Measurements from ENCODE around the gene EIF2AK3. TPM values are rescaled to one million over a fixed set of nuclear protein-coding genes. Genes with fewer than 3 reads are reported as not detected.

Gene EIF2AK3
- total RNA-seq, 5 donors from 2014 or later (not counting 1 experiment from before 2014, with no cell fraction given): 20.3 to 33.8 (median 25.6) TPM

DNA sequence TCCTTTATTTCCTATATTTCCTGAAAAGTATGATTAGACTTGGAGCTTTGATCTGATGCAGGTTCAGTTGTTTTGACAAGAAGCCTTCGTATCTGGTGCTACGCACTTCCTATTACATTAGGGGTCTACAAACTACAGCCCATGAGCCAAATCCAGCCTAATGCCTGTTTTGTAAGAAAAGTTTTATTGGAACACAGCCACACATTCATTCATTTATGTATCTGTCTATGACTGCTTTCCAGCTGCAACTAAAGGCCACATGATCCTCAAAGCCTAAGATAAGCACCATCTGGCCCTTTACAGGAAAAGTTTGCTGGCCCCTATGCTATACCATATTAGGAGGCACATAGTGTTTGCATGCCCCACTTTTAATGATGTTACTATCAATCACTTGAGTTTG lies 26.0 kb downstream of the EIF2AK3 start:
- DNase-seq (no peak), ATAC-seq (replicated peaks in 1 of 4) (no peak)
- Histone ChIP-seq H3K4me1 (ENCODE audit: control insufficient read depth in 1 of 2, extremely low read depth in 1 of 2, insufficient read depth in 2 of 2, low read length in 2 of 2) (no peaks in the 10 kb centered on the region), H3K27ac (ENCODE audit: low read length) (no peak overlapping the region), H3K27me3 (replicated peaks in 1 of 2; ENCODE audit: control insufficient read depth in 2 of 2, extremely low read depth in 1 of 2, insufficient read depth in 2 of 2, low read length in 1 of 2) (no peaks in the 10 kb centered on the region), H3K4me3 (ENCODE audit: control insufficient read depth in 1 of 2, extremely low read depth in 1 of 2, low read length in 1 of 2) (no peak overlapping the region), H3K36me3 (ENCODE audit: control insufficient read depth in 2 of 2, extremely low read depth in 1 of 2, insufficient read depth in 1 of 2, low read length in 1 of 2) (no peaks in the 10 kb centered on the region), H3K9me3 (no peaks in the 10 kb centered on the region)
- no peaks in the 10 kb centered on the region for H3K9me3 Mint-ChIP-seq
- H3K4me1 Mint-ChIP-seq: peaks cover 49 to 61% (median 60%) of the 10 kb centered on the region in 3 donors
- ChIA-PET POLR2A (no interaction called here), CTCF (no interaction called here)
- H3K27ac Mint-ChIP-seq: peak overlapping the region in 1 of 2 donors; percentile 4
- WGBS (ENCODE audit: insufficient coverage): no CpG with 5 or more reads among the region's 2 CpGs
- H3K36me3 Mint-ChIP-seq: peaks cover 8% of the 10 kb centered on the region
- H3K27me3 Mint-ChIP-seq: no peaks in the 10 kb centered on the region
- no peak overlapping the region for H3K4me3 Mint-ChIP-seq

GRCh38 chr2:88600038-88600465 lies 27.2 kb downstream of the EIF2AK3 start:
- Mint-ChIP-seq H3K4me1 (peaks cover 48 to 60% (median 59%) of the 10 kb centered on the region in 3 donors), H3K9me3 (no peaks in the 10 kb centered on the region), H3K27me3 (no peaks in the 10 kb centered on the region), H3K27ac (peak overlapping the region; percentile 63 to 73), H3K4me3 (no peak overlapping the region), H3K36me3 (peaks cover 13% of the 10 kb centered on the region)
- Histone ChIP-seq H3K27me3 (replicated peaks in 1 of 2; ENCODE audit: control insufficient read depth in 2 of 2, extremely low read depth in 1 of 2, insufficient read depth in 2 of 2, low read length in 1 of 2) (no peaks in the 10 kb centered on the region), H3K4me1 (ENCODE audit: control insufficient read depth in 1 of 2, extremely low read depth in 1 of 2, insufficient read depth in 2 of 2, low read length in 2 of 2) (no peaks in the 10 kb centered on the region), H3K4me3 (ENCODE audit: control insufficient read depth in 1 of 2, extremely low read depth in 1 of 2, low read length in 1 of 2) (no peak overlapping the region), H3K9me3 (no peaks in the 10 kb centered on the region), H3K36me3 (ENCODE audit: control insufficient read depth in 2 of 2, extremely low read depth in 1 of 2, insufficient read depth in 1 of 2, low read length in 1 of 2) (peaks cover 0 to 4% of the 10 kb centered on the region in 2 donors), H3K27ac (ENCODE audit: low read length) (peak overlapping the region; percentile 27)
- DNase-seq: peak in 27 of 35 experiments; percentile 0 to 76 (median 20)
- 13% methylated on average over 1 of the region's 4 CpGs for WGBS (ENCODE audit: insufficient coverage)
- POLR2A ChIA-PET: interaction anchor here (0.6 to 0.8 kb wide), 3 partner anchors 28 to 1525 kb away, joined by 3 to 5 read pairs (median 3); no protein-coding TSS in a partner anchor
- peak; percentile 93 to 99 (median 96) for ATAC-seq (replicated peaks in 1 of 4)
- CTCF ChIA-PET: interaction anchor here in 1 of 2 donors (0.9 to 1.0 kb wide), 2 partner anchors 70 to 72 kb away, joined by 3 to 9 read pairs; no protein-coding TSS in a partner anchor

- WGBS (ENCODE audit: insufficient coverage): no CpG with 5 or more reads among the region's 2 CpGs
- H3K4me1 Mint-ChIP-seq: peaks cover 44 to 57% (median 54%) of the 10 kb centered on the region in 3 donors
- Histone ChIP-seq H3K4me1 (ENCODE audit: control insufficient read depth in 1 of 2, extremely low read depth in 1 of 2, insufficient read depth in 2 of 2, low read length in 2 of 2) (no peaks in the 10 kb centered on the region), H3K36me3 (ENCODE audit: control insufficient read depth in 2 of 2, extremely low read depth in 1 of 2, insufficient read depth in 1 of 2, low read length in 1 of 2) (peaks cover 0 to 4% of the 10 kb centered on the region in 2 donors), H3K4me3 (ENCODE audit: control insufficient read depth in 1 of 2, extremely low read depth in 1 of 2, low read length in 1 of 2) (no peak overlapping the region), H3K9me3 (no peaks in the 10 kb centered on the region), H3K27ac (ENCODE audit: low read length) (peak overlapping the region; percentile 27), H3K27me3 (replicated peaks in 1 of 2; ENCODE audit: control insufficient read depth in 2 of 2, extremely low read depth in 1 of 2, insufficient read depth in 2 of 2, low read length in 1 of 2) (no peaks in the 10 kb centered on the region)
- H3K27ac Mint-ChIP-seq: peak overlapping the region in 1 of 2 donors; percentile 63
- ChIA-PET CTCF (interaction anchor here in 1 of 2 donors (1.0 kb wide), 1 partner anchor 72 kb away, joined by 9 read pairs; no protein-coding TSS in a partner anchor), POLR2A (no interaction called here)
- no peak for ATAC-seq (replicated peaks in 1 of 4)
- no peak for DNase-seq
- H3K4me3 Mint-ChIP-seq: no peak overlapping the region
- no peaks in the 10 kb centered on the region for H3K27me3 Mint-ChIP-seq
- H3K9me3 Mint-ChIP-seq: no peaks in the 10 kb centered on the region
- peaks cover 13% of the 10 kb centered on the region for H3K36me3 Mint-ChIP-seq
These were observed 27.7 kb downstream of the EIF2AK3 start for GRCh38 chr2:88599527-88599926.

DNA sequence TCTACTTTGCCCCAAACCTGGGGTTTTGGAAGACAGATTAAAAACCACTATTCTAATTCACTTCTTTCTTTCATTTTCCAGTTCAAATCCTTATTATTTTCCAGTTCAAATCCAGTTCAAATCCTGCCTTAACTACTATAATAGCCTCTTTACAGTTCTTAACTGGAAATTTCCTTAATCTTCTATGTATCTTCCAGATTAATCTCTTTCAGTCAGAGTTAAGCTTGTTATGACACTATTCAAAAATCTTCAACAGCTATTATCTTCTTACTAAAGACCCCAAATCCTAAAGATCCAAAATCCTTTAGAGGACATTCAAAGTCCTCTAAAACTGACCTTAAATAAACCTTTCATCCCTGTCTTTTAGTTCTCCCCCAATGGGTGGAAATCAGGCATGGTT lies 30.1 kb downstream of the EIF2AK3 start:
- no peaks in the 10 kb centered on the region for H3K4me1 ChIP-seq (ENCODE audit: control insufficient read depth in 1 of 2, extremely low read depth in 1 of 2, insufficient read depth in 2 of 2, low read length in 2 of 2)
- H3K36me3 ChIP-seq (ENCODE audit: control insufficient read depth in 2 of 2, extremely low read depth in 1 of 2, insufficient read depth in 1 of 2, low read length in 1 of 2): peaks cover 0 to 10% of the 10 kb centered on the region in 2 donors
- Mint-ChIP-seq H3K36me3 (peaks cover 11% of the 10 kb centered on the region), H3K27ac (peak overlapping the region; percentile 22 to 24), H3K27me3 (no peaks in the 10 kb centered on the region), H3K4me3 (no peak overlapping the region), H3K4me1 (peaks cover 28 to 36% (median 34%) of the 10 kb centered on the region in 3 donors), H3K9me3 (no peaks in the 10 kb centered on the region)
- ChIA-PET POLR2A (no interaction called here), CTCF (interaction anchor here in 1 of 2 donors (0.6 kb wide), 1 partner anchor 37 kb away, joined by 3 read pairs; no protein-coding TSS in a partner anchor)
- no peaks in the 10 kb centered on the region for H3K9me3 ChIP-seq
- no peak overlapping the region for H3K4me3 ChIP-seq (ENCODE audit: control insufficient read depth in 1 of 2, extremely low read depth in 1 of 2, low read length in 1 of 2)
- H3K27ac ChIP-seq (ENCODE audit: low read length): no peak overlapping the region
- no peaks in the 10 kb centered on the region for H3K27me3 ChIP-seq (replicated peaks in 1 of 2; ENCODE audit: control insufficient read depth in 2 of 2, extremely low read depth in 1 of 2, insufficient read depth in 2 of 2, low read length in 1 of 2)
- no peak for DNase-seq
- ATAC-seq (replicated peaks in 1 of 4): no peak

DNA sequence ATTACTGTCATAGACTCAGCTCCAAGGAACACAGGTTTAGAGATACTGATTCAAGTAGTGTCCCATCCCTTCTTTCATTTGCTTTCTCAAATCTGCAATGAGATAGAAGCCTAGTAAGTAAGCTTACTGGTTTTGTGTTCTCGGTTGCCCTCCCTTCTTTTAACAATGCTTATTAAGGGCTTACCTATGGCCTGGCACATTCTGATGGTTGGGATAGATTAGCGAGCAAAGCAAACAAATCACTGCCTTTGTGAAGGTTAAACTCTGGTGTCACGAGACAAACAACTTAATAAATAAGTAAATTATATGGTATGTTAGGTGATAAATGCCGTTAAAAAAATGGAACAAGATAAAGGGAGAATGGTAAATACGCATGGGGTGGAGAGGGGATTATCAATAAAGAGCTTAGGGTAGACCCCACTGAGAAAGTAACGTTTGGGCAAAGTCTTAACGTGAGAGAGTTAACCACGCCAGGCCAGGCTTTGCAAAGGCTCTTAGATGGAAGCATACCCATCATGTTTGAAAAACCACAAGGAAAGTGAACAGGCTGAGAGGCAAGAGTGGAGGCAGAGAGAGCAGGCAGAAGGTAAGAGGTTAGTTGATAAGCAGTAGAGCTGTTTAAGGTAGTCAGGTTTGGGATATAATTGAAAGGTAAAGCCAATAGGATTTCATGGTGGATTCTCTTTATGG lies 31.0 kb downstream of the EIF2AK3 start:
- Histone ChIP-seq H3K4me1 (ENCODE audit: control insufficient read depth in 1 of 2, extremely low read depth in 1 of 2, insufficient read depth in 2 of 2, low read length in 2 of 2) (no peaks in the 10 kb centered on the region), H3K27ac (ENCODE audit: low read length) (no peak overlapping the region), H3K4me3 (ENCODE audit: control insufficient read depth in 1 of 2, extremely low read depth in 1 of 2, low read length in 1 of 2) (no peak overlapping the region), H3K9me3 (no peaks in the 10 kb centered on the region), H3K27me3 (replicated peaks in 1 of 2; ENCODE audit: control insufficient read depth in 2 of 2, extremely low read depth in 1 of 2, insufficient read depth in 2 of 2, low read length in 1 of 2) (no peaks in the 10 kb centered on the region), H3K36me3 (ENCODE audit: control insufficient read depth in 2 of 2, extremely low read depth in 1 of 2, insufficient read depth in 1 of 2, low read length in 1 of 2) (peaks cover 0 to 10% of the 10 kb centered on the region in 2 donors)
- Mint-ChIP-seq H3K4me1 (peaks cover 23 to 33% (median 30%) of the 10 kb centered on the region in 3 donors), H3K4me3 (no peak overlapping the region), H3K9me3 (no peaks in the 10 kb centered on the region), H3K27me3 (no peaks in the 10 kb centered on the region), H3K36me3 (peaks cover 13% of the 10 kb centered on the region), H3K27ac (no peak overlapping the region)
- DNase-seq: no peak
- 83% methylated on average over 3 of the region's 8 CpGs for WGBS (ENCODE audit: insufficient coverage)
- no peak for ATAC-seq (replicated peaks in 1 of 4)
- CTCF ChIA-PET: interaction anchor here in 1 of 2 donors (0.8 kb wide), 1 partner anchor 77 kb away, joined by 3 read pairs; no protein-coding TSS in a partner anchor
- POLR2A ChIA-PET: no interaction called here

GRCh38 chr2:88591698-88592097 lies 35.6 kb downstream of the EIF2AK3 start:
- peaks cover 0 to 5% (median 4%) of the 10 kb centered on the region in 3 donors for H3K4me1 Mint-ChIP-seq
- H3K27me3 Mint-ChIP-seq: no peaks in the 10 kb centered on the region
- ATAC-seq (replicated peaks in 1 of 4): no peak
- H3K36me3 Mint-ChIP-seq: peaks cover 32% of the 10 kb centered on the region
- CTCF ChIA-PET: interaction anchor here in 1 of 2 donors (0.6 to 2.5 kb wide), 3 partner anchors 74 to 80 kb away, joined by 3 to 10 read pairs (median 3); no protein-coding TSS in a partner anchor
- DNase-seq: no peak
- no peak overlapping the region for H3K27ac Mint-ChIP-seq
- no peak overlapping the region for H3K27ac ChIP-seq (ENCODE audit: low read length)
- no peaks in the 10 kb centered on the region for H3K27me3 ChIP-seq (replicated peaks in 1 of 2; ENCODE audit: control insufficient read depth in 2 of 2, extremely low read depth in 1 of 2, insufficient read depth in 2 of 2, low read length in 1 of 2)
- no peaks in the 10 kb centered on the region for H3K4me1 ChIP-seq (ENCODE audit: control insufficient read depth in 1 of 2, extremely low read depth in 1 of 2, insufficient read depth in 2 of 2, low read length in 2 of 2)
- POLR2A ChIA-PET: no interaction called here
- peaks cover 6 to 29% of the 10 kb centered on the region in 2 donors for H3K36me3 ChIP-seq (ENCODE audit: control insufficient read depth in 2 of 2, extremely low read depth in 1 of 2, insufficient read depth in 1 of 2, low read length in 1 of 2)
- no peaks in the 10 kb centered on the region for H3K9me3 ChIP-seq
- no peak overlapping the region for H3K4me3 ChIP-seq (ENCODE audit: control insufficient read depth in 1 of 2, extremely low read depth in 1 of 2, low read length in 1 of 2)
- no peak overlapping the region for H3K4me3 Mint-ChIP-seq
- H3K9me3 Mint-ChIP-seq: no peaks in the 10 kb centered on the region
- no CpG with 5 or more reads among the region's 2 CpGs for WGBS (ENCODE audit: insufficient coverage)

Measured in T-cell (primary cell).